Measurements from ENCODE around the gene ATP8B3.

DNA sequence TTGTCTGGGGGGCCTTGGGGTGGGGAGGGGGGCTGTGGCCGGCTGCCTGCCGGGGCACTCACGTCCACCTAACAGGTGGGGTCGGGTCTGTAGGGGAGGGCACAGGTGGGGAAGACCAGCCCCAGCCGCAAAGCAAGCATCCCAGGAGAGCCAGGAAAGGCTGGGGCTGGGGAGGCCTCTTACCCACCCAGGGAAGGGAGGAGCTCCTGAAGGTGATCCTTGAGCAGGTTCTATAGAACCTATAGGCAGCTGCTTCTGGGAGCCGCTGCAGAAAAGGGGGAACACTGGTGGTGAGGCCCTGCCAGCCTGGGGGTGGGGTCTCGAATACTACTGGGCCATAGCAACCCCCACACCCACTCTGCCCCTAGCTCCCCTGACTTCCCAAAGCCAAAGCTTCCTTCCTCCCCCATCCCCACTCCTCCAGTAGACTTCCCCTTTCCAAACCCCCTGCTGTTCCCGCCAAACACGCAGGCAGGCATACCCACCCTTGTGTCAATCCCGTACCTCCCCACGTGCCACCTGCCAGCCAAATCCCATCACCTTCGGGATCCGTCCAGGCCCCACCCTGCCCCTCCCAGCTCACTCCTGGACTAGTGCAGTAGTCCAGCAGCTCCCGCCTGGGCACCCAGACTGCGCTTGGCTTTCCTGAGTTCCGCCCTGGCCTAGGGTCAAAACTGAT is 45.7 kb upstream of the ATP8B3 start:
- no peak for TF ChIP-seq CTCF (IDR thresholded peaks at IDR 0.05)
- no peak for TF ChIP-seq POLR2A (IDR thresholded peaks at IDR 0.05)
